HG02970 (cell line): Measurements from ENCODE around the gene MAPT.
"Not testable (repeated sequence)": the region's sequence is repeated elsewhere in the genome, so short reads cannot be mapped to it uniquely, and the experiment has no call there.

Experiments
- ATAC-seq: cut with Tn5 transposase; IDR thresholded peaks from one replicate; pipeline ENCODE4 v1.9.1; 2021; ENCODE audit warnings: mild to moderate bottlenecking, moderate library complexity, moderate number of reproducible peaks; ENCODE audit not compliant: unreplicated experiment, low FRiP score

MAPT gene

DNA sequence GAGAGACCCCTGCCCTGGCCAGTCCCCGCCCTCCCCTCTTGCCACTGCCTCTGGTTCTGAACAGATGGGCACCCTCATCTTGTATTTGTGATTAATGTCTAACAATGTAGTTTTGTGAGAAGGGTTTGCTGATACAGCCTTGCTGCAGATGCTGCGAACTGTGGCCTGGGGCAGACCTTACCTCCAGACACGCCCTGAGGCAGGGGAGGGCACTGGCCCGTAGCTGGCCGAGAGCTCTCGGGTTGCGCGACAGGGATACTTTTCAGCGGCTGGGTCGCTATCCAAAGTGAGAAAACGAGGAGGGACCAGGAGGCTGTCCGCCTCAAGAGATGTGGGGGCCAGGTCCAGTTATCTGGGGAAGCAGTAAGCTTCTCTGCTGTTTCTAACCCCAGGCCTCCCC lies 126.6 kb downstream of the MAPT start:
- no peak for ATAC-seq

DNA sequence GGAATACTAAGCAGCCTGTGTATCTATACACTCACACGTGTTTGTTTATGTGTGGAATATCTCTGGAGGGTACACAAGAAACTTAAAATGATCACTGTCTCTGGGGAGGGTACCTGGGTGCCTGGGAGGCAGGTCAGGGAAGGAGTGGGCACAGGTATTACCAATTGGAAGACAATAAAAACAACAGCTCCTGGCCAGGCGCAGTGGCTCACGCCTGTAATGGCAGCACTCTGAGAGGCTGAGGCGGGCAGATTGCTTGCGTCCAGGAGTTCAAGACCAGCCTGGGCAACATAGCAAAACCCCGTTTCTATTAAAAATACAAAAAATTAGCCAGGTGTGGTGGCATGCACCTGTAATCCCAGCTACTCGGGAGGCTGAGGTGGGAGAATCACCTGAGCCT lies 129.0 kb downstream of the MAPT start:
- ATAC-seq = not testable (repeated sequence)

DNA sequence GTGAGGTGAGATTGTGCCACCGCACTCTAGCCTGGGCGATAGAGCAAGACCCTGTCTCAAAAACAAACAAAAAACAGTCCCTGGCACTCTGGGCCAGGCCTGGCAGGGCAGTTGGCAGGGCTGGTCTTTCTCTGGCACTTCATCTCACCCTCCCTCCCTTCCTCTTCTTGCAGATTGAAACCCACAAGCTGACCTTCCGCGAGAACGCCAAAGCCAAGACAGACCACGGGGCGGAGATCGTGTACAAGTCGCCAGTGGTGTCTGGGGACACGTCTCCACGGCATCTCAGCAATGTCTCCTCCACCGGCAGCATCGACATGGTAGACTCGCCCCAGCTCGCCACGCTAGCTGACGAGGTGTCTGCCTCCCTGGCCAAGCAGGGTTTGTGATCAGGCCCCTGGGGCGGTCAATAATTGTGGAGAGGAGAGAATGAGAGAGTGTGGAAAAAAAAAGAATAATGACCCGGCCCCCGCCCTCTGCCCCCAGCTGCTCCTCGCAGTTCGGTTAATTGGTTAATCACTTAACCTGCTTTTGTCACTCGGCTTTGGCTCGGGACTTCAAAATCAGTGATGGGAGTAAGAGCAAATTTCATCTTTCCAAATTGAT lies 129.5 kb downstream of the MAPT start:
- no peak for ATAC-seq

DNA sequence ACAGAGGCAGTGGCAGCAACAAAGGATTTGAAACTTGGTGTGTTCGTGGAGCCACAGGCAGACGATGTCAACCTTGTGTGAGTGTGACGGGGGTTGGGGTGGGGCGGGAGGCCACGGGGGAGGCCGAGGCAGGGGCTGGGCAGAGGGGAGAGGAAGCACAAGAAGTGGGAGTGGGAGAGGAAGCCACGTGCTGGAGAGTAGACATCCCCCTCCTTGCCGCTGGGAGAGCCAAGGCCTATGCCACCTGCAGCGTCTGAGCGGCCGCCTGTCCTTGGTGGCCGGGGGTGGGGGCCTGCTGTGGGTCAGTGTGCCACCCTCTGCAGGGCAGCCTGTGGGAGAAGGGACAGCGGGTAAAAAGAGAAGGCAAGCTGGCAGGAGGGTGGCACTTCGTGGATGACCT lies 130.2 kb downstream of the MAPT start:
- ATAC-seq = no peak

DNA sequence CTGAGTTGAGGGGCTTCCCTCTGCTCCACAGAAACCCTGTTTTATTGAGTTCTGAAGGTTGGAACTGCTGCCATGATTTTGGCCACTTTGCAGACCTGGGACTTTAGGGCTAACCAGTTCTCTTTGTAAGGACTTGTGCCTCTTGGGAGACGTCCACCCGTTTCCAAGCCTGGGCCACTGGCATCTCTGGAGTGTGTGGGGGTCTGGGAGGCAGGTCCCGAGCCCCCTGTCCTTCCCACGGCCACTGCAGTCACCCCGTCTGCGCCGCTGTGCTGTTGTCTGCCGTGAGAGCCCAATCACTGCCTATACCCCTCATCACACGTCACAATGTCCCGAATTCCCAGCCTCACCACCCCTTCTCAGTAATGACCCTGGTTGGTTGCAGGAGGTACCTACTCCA lies 130.7 kb downstream of the MAPT start:
- no peak for ATAC-seq

DNA sequence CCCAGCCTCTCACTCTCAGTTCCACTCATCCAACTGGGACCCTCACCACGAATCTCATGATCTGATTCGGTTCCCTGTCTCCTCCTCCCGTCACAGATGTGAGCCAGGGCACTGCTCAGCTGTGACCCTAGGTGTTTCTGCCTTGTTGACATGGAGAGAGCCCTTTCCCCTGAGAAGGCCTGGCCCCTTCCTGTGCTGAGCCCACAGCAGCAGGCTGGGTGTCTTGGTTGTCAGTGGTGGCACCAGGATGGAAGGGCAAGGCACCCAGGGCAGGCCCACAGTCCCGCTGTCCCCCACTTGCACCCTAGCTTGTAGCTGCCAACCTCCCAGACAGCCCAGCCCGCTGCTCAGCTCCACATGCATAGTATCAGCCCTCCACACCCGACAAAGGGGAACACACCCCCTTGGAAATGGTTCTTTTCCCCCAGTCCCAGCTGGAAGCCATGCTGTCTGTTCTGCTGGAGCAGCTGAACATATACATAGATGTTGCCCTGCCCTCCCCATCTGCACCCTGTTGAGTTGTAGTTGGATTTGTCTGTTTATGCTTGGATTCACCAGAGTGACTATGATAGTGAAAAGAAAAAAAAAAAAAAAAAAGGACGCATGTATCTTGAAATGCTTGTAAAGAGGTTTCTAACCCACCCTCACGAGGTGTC lies 131.3 kb downstream of the MAPT start:
- ATAC-seq = no peak

DNA sequence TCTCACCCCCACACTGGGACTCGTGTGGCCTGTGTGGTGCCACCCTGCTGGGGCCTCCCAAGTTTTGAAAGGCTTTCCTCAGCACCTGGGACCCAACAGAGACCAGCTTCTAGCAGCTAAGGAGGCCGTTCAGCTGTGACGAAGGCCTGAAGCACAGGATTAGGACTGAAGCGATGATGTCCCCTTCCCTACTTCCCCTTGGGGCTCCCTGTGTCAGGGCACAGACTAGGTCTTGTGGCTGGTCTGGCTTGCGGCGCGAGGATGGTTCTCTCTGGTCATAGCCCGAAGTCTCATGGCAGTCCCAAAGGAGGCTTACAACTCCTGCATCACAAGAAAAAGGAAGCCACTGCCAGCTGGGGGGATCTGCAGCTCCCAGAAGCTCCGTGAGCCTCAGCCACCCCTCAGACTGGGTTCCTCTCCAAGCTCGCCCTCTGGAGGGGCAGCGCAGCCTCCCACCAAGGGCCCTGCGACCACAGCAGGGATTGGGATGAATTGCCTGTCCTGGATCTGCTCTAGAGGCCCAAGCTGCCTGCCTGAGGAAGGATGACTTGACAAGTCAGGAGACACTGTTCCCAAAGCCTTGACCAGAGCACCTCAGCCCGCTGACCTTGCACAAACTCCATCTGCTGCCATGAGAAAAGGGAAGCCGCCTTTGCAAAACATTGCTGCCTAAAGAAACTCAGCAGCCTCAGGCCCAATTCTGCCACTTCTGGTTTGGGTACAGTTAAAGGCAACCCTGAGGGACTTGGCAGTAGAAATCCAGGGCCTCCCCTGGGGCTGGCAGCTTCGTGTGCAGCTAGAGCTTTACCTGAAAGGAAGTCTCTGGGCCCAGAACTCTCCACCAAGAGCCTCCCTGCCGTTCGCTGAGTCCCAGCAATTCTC lies 132.1 kb downstream of the MAPT start:
- no peak for ATAC-seq

DNA sequence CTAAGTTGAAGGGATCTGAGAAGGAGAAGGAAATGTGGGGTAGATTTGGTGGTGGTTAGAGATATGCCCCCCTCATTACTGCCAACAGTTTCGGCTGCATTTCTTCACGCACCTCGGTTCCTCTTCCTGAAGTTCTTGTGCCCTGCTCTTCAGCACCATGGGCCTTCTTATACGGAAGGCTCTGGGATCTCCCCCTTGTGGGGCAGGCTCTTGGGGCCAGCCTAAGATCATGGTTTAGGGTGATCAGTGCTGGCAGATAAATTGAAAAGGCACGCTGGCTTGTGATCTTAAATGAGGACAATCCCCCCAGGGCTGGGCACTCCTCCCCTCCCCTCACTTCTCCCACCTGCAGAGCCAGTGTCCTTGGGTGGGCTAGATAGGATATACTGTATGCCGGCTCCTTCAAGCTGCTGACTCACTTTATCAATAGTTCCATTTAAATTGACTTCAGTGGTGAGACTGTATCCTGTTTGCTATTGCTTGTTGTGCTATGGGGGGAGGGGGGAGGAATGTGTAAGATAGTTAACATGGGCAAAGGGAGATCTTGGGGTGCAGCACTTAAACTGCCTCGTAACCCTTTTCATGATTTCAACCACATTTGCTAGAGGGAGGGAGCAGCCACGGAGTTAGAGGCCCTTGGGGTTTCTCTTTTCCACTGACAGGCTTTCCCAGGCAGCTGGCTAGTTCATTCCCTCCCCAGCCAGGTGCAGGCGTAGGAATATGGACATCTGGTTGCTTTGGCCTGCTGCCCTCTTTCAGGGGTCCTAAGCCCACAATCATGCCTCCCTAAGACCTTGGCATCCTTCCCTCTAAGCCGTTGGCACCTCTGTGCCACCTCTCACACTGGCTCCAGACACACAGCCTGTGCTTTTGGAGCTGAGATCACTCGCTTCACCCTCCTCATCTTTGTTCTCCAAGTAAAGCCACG lies 133.0 kb downstream of the MAPT start:
- ATAC-seq = no peak

DNA sequence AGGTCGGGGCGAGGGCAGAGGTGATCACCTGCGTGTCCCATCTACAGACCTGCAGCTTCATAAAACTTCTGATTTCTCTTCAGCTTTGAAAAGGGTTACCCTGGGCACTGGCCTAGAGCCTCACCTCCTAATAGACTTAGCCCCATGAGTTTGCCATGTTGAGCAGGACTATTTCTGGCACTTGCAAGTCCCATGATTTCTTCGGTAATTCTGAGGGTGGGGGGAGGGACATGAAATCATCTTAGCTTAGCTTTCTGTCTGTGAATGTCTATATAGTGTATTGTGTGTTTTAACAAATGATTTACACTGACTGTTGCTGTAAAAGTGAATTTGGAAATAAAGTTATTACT lies 133.6 kb downstream of the MAPT start:
- no peak for ATAC-seq

DNA sequence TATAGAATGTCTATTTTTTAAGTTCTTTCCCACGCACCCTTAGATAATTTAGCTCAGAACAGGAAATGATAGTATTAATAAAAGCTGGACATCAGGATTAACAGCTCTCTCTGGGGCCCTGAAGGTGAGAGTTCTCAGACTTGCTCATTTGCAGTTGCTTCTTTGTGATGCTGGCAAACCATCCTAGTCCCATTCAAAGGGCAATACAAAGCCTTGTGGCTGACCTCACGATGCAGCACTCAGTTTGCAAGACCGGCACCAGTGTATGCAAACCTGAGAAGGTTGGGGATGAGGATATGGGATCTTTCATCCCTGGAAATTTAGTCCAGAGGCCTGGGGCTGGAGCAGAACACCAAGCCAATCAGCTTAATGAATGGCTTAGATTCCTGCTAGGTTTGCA lies 134.0 kb downstream of the MAPT start:
- no peak for ATAC-seq

DNA sequence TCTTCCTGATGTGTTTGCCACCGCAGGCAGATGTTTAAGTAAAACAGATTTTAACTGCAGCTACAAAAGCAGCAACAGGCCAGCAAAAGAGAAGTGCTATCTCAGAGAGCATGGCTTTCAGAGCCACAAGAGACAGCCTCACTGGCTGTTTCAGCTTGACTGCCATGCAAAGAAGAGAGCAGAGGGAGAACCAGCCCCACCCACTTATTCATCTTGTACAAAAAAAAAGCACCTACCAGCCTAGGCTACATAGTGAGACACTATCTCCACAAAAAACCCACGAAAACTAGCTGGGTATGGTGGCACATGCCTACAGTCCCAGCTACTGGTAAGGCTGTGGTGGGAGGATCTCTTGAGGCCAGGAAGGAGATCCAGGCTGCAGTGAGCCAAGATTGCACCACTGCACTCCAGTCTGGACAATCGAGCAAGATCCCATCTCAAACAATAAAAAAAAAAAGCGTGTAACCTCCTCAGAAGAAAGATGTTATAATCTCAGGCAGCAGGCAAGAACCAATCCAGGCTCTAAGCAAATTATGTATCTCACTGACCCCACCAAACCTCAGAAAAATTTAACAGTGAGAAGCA lies 134.7 kb downstream of the MAPT start:
- ATAC-seq = no peak

DNA sequence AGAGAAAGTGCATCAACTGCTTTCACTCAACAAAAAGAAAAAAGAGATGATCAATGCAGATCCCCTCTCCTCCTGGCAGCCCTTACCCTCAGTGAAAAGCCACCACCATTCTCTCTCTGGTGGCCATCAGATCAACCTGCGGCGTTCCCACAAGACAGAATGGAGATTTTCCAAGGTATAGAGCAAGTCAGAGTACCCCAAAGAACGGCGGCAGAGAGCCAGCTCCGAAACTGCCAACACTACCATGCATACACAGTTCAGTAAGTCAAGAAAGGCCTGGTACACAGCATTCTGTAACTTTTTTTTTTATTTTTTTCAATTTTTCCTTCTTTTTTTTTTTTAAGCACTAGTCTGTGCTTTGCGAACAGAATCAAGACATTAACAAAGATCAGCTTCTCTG lies 135.3 kb downstream of the MAPT start:
- ATAC-seq = no peak

DNA sequence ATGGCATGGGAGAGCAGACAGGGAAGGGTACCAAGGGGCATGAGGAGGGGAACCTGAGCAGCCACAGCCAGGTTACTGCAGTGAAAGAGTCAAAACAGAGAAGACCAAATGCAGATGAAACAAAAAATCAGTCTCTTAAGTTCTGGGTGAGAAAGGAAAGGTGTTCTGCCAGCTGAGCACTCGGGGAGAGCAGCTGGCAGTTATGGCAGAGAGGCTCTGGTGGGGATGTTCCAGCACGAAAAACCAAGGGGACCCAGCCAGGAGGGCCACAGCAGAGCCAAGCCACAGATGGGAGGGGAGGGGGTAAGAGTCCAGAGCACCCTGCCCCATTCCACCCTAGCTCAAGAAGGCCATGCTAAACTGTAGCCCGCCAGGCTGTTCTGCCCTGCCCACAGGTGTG lies 136.4 kb downstream of the MAPT start:
- no peak for ATAC-seq

DNA sequence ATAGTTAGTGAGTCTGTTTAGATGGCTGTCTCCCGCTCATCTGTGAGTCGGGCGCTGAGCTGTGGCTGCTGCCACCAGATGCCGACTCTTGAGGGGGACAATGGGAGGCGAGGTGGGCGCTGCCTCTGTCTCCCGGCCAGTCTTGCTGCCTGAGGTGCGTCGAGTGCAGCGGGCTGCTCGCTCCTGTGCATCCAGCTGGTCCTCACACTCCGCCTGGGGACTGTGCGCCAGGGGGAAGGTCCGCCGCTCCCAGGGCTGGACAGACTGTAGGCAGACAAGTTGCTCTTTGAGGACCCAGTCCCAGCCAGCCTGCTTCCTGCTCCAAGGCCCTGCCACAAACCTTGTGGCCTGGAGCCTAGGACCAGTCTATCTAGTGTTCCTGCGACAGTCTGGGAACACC lies 137.1 kb downstream of the MAPT start:
- no peak for ATAC-seq

DNA sequence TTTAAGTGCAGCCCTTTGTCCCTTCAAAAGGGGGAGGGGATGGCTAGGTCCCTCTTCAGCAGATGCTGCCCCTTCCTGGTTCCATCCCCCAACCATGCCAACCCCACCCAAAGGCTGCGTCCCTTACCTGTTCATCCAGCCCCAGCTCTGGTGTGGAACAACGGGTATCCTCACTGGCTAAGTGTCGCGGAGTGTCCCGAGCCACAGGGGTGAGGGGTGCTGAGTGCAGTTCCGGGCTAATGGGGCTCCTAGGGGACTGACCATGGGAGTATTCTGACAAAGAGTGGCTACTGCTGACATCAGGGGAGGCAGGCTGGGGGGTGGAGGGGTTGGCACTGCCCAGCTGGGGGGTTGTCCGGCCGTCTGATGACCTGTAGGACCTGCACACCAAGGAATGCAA lies 137.6 kb downstream of the MAPT start:
- no peak for ATAC-seq

DNA sequence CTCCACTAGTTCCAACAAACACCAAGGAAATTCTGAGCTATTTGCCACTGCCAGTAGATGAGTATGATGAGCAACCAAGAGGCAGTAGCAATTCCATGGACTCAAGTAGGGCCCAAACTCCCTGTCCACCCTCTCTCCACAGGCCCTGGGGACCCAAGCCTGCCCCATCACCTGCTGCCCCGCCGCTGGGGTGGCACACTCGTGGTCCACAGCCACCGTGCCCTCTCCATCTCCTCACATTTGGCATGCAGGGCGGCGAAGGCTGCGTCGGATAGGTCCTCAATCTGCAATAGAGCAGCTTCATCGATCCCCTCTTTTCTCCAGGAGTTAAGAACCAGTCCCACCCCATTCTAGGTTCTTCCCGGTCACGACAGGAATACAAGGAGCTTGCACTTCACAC lies 138.6 kb downstream of the MAPT start:
- no peak for ATAC-seq

DNA sequence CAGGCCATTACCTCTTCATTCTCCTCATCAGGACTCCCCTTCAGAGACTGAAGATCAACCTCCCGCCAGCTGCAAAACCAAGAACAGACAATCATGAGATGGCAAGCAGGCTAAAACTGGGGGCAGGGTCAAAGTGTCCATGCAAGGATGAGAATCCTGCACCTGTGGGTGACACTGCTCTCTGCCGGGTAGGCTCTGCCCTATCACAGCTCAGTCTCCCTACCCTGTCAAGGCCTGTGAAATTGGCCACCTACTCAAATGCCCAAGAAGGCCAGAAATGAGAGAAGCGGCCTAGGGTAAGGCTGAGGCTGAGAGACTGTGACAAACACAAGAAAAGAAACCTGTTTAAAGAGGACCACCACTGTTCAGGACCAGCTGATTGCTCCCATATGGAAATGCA lies 139.0 kb downstream of the MAPT start:
- ATAC-seq = no peak

DNA sequence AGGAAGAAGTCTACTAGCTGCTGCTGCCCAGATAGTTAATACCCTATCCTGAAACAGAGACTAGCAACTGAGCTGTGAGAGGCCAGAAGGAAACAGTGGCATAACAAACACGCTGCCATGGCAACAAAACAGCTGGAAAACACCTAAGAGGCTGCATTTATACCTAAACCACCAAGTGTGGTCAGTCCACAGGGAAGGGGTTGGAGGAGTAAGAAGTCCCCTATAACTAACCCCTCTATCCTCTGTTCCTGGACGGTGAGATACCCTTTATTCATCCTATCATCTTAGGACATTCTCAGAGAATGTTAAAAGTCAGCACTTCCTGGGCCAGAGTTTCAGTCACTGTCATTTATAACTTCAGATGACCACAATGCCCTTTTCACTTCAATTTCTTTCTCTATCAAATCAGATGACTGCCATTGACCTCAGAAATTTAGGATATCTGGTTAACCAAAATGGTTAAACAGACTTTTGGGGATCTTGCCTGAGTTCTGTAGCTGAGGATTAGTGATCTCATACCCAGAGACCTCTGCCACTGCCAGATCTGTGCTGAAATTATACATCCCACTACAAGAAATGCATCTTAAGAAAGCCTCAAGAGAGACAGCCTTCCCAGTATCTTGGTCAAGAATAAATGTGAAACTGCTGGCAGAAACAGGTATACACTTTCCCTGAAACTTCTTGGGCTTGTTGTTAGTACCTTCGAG lies 140.9 kb downstream of the MAPT start:
- no peak for ATAC-seq

DNA sequence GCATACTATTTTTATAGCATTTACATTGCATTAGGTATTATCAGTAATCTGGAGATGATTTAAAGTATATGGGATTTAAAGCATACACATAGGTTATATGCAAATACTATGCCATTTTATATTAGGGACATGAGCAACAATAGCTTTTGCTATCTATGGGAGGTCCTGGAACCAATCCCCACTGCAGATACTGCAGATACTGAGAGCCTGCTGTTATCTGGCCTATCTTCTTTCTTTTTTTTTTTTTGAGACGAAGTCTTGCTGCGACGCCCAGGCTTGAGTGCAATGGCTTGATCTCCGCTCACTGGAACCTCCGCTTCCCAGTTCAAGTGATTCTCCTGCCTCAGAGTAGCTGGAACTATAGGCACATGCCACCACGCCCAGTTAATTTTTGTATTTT lies 142.1 kb downstream of the MAPT start:
- ATAC-seq = no peak

DNA sequence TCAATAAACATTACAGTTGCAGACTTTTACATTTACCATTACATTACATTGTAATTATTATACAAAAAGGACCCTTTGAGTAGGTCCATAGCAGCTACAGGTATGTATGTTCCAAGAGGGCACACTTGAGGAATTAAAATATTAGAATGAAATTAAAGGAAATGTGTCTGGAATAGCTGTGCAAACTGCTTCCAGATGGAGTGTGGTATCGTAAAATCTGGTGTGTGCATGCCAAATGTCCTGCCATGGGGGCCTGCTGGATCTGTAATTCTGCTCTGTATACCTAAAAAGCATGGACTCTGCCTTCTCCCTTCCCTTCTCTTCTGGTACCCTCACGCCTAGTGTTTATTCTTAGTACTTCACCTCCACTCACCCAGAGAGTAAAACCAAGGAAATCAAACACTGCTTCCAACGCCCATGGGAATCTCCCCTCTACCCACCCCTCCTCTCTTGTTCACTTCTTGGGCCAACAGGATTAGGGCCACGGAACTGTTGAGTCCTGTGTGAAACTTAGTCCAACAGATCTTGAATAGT lies 143.4 kb downstream of the MAPT start:
- ATAC-seq = no peak
